Astrocyte (in vitro differentiated cells and primary cell): ENCODE data around the gene CHN2.

Experiments used
- CTCF ChIP-seq: IDR thresholded peaks from 2 replicates; pipeline ENCODE4 v1.5.1; 2011; ENCODE audit warnings: low read depth, mild to moderate bottlenecking, inconsistent platforms, low read length, moderate library complexity; ENCODE audit not compliant: insufficient read depth
- EZH2 ChIP-seq: IDR thresholded peaks from 2 replicates; pipeline ENCODE4 v1.6.1; 2012; ENCODE audit warnings: mild to moderate bottlenecking, low read length, inconsistent platforms; ENCODE audit not compliant: insufficient read depth

GRCh38 chr7:29170781-29171180 is 23.8 kb upstream of the CHN2 start:
- TF ChIP-seq CTCF, result no peak
- TF ChIP-seq EZH2, result no peak
